Breast epithelium (tissue), 3 donors: ENCODE results near the gene PRKCE.

ENCODE experiments used
- POLR2A ChIP-seq: fragments of 450-650 bp; IDR thresholded peaks from one replicate; pipeline ENCODE4 v1.6.1; 2016; ENCODE audit warnings: antibody characterized with exemption, mild to moderate bottlenecking, moderate library complexity
- POLR2AphosphoS5 ChIP-seq, 3 donors: sonication (generic); formaldehyde crosslinking; IDR thresholded peaks; one replicate each; pipeline ENCODE4 v1.6.1; 2017; ENCODE audit warnings: antibody characterized with exemption in 3 of 3
- TF ChIP-seq, protein P1 (sequence below), 3 donors: fragments of 450-650 bp; IDR thresholded peaks; one replicate each; pipeline ENCODE4 v1.5.1; 2016 to 2017; ENCODE audit warnings: antibody characterized with exemption in 3 of 3, mild to moderate bottlenecking in 3 of 3, moderate library complexity in 3 of 3

GRCh38 chr2:46013726-46014125, 362.3 kb downstream of the PRKCE start:
- TF ChIP-seq, protein P1, sequence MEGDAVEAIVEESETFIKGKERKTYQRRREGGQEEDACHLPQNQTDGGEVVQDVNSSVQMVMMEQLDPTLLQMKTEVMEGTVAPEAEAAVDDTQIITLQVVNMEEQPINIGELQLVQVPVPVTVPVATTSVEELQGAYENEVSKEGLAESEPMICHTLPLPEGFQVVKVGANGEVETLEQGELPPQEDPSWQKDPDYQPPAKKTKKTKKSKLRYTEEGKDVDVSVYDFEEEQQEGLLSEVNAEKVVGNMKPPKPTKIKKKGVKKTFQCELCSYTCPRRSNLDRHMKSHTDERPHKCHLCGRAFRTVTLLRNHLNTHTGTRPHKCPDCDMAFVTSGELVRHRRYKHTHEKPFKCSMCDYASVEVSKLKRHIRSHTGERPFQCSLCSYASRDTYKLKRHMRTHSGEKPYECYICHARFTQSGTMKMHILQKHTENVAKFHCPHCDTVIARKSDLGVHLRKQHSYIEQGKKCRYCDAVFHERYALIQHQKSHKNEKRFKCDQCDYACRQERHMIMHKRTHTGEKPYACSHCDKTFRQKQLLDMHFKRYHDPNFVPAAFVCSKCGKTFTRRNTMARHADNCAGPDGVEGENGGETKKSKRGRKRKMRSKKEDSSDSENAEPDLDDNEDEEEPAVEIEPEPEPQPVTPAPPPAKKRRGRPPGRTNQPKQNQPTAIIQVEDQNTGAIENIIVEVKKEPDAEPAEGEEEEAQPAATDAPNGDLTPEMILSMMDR (IDR thresholded peaks at IDR 0.05), result no peak
- no peak for TF ChIP-seq POLR2A
- TF ChIP-seq POLR2AphosphoS5 (IDR thresholded peaks at IDR 0.05), result no peak
